PC-9 (cell line): ENCODE data around the gene KNCN.

Experiments
- EZH2 ChIP-seq: fragments of 200-600 bp; sonication (generic); IDR thresholded peaks from 2 replicates; pipeline ENCODE4 v1.8.0; 2017; ENCODE audit warnings: antibody characterized with exemption, low read depth
- TF ChIP-seq, protein P1 (sequence below): fragments of 200-600 bp; sonication (generic); conservative IDR thresholded peaks from 2 replicates; pipeline ENCODE4 v1.6.1; 2017; ENCODE audit warnings: mixed run types, antibody characterized with exemption, mild to moderate bottlenecking, moderate library complexity

- TF ChIP-seq, protein P1, sequence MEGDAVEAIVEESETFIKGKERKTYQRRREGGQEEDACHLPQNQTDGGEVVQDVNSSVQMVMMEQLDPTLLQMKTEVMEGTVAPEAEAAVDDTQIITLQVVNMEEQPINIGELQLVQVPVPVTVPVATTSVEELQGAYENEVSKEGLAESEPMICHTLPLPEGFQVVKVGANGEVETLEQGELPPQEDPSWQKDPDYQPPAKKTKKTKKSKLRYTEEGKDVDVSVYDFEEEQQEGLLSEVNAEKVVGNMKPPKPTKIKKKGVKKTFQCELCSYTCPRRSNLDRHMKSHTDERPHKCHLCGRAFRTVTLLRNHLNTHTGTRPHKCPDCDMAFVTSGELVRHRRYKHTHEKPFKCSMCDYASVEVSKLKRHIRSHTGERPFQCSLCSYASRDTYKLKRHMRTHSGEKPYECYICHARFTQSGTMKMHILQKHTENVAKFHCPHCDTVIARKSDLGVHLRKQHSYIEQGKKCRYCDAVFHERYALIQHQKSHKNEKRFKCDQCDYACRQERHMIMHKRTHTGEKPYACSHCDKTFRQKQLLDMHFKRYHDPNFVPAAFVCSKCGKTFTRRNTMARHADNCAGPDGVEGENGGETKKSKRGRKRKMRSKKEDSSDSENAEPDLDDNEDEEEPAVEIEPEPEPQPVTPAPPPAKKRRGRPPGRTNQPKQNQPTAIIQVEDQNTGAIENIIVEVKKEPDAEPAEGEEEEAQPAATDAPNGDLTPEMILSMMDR = no peak
- TF ChIP-seq EZH2 = no peak
Measured at GRCh38 chr1:46589529-46589928, 38.1 kb upstream of the KNCN start.
